GM18526 (cell line): Measurements from ENCODE around the gene CLEC4M.

ENCODE experiments used
- POLR2A ChIP-seq: IDR thresholded peaks from 3 replicates; pipeline ENCODE4 v1.6.1; 2011; ENCODE audit not compliant: insufficient read length; ENCODE audit errors: extremely low read depth

Gene CLEC4M

DNA sequence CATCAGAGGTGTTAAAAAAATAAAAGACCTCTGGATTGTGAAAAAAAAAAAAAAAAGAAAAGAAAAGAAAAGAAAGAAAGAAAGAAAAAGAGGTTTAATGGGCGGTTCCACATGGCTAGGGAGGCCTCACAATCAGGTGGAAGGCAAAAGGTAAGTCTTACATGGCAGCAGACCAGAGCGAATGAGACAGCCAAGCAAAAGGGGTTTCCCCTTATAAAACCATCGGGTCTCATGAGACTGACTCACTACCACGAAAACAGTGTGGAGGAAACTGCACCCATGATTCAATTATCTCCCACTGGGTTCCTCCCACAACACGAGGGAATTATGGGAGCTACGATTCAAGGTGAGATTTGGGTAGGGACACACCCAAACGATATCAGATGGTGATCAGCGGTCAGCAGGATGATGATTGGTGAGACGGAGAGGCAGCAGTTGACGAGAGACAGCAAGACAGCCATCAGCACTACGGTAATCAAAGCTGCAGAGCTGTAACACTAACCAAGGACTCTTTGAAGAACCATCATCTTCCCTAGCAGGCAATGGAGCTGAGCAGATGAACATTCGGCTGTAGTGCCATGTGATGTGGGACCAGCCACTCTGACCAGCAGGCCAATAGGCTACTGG, 11.8 kb upstream of the CLEC4M start:
- no peak for TF ChIP-seq POLR2A

DNA sequence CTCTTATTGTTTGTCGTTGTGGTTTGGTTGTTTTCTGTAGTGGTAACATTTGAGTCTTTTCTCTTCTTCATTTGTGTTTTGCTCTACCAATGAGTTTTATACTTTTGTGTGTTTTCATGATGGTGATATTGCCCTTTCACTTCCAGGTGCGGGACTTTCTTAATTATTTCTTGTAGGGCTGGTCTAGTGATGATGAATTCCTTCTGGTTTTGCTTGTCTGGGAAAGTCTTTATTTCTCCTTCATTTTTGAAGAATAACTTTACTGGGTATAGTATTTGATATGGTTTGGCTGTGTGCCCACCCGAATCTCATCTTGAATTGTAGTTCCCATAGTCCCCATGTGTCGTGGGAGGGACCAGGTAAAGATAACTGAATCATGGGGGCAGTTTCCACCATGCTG, 6.8 kb upstream of the CLEC4M start:
- no peak for TF ChIP-seq POLR2A

DNA sequence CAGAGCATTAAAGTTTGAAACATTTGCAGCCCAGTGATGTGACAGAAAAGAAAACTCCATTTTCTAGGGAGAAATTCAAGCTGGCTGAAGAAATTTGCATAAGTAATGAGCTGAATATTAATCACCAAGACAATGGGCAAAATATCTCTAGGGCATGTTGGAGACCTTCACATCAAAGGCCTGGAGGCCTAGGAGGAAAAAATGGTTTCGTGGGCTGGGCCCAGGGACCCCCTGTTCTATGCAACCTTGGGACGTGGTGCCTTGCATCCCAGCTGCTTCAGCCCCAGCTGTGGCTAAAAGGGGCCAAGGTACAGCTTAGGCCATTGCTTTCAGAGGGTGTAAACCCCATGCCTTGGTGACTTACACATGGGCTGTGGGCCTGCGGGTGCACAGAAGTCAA, 5.7 kb upstream of the CLEC4M start:
- no peak for TF ChIP-seq POLR2A

DNA sequence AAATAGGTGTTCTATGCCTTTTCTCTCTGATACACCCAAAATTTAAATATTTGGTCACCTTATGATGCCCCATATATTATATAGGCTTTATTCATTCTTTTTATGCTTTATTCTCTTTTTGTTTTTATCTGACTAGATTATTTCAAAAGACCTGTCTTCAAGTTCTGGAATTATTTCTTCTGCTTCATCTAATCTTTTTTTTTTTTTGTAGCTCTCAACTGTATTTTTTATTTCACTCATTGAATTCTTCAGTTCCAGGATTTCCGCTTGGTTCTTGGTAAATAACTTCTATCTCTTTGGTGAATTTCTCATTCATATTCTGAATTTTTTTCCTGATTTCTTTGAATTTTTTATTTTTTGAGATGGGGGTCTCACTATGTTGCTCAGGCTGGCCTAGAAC, 3.9 kb upstream of the CLEC4M start:
- no peak for TF ChIP-seq POLR2A

DNA sequence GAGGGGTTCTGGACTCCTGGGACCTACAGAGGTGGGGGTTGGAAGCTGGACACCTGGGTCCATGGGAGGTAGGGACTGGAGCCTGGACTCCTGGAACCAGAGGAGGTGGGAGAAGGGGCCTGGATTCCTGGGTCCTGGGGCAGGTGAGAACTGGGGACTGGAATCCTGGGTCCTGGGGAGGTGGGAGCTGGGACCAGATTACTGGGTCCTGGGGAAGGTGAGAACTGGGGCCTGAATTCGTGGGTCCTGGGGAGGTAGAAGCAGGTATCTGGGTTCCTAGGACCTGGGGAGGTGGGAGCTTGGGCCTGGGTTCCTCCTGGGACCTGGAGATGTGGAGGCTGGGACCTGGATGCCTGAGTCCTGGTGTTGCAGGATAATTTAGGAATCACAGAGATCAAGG, 653 bp downstream of the CLEC4M start:
- no peak for TF ChIP-seq POLR2A

DNA sequence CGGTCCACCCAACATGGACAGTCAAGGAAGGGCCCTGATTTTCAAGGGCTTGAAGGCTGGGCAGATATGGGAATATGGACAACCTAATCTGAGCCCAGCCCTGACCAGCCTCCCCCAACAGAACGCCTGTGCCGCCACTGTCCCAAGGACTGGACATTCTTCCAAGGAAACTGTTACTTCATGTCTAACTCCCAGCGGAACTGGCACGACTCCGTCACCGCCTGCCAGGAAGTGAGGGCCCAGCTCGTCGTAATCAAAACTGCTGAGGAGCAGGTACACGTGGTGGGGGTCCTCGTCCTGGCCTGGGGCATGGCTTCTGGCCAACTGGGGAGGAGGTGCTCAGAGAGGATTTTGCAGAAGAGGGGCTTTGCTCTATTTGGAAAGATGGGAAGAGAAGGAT, 3.5 kb downstream of the CLEC4M start:
- no peak for TF ChIP-seq POLR2A

DNA sequence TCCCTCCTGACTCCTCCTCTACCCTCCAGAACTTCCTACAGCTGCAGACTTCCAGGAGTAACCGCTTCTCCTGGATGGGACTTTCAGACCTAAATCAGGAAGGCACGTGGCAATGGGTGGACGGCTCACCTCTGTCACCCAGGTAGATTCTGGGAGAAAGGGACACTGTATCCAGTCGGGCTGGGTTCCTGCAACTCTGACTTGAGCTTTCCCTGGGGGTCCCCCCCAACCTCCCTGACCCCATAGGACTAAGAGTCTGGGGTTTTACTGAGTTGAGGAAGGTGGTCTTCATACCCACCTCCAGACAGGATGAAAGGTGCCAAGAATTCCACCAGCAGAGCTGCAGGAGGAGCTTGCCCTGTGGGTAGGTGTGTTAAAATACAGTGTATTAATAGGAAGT, 4.4 kb downstream of the CLEC4M start:
- TF ChIP-seq POLR2A, result no peak

DNA sequence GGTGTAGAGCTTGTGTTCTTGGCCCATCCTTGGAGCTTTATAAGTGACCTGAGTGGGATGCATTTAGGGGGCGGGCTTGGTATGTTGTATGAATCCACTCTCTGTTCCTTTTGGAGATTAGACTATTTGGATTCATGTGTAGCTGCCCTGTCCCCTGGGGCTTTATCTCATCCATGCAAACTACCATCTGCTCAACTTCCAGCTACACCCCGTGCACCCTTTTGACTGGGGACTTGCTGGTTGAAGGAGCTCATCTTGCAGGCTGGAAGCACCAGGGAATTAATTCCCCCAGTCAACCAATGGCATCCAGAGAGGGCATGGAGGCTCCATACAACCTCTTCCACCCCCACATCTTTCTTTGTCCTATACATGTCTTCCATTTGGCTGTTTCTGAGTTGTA, 6.1 kb downstream of the CLEC4M start:
- no peak for TF ChIP-seq POLR2A

DNA sequence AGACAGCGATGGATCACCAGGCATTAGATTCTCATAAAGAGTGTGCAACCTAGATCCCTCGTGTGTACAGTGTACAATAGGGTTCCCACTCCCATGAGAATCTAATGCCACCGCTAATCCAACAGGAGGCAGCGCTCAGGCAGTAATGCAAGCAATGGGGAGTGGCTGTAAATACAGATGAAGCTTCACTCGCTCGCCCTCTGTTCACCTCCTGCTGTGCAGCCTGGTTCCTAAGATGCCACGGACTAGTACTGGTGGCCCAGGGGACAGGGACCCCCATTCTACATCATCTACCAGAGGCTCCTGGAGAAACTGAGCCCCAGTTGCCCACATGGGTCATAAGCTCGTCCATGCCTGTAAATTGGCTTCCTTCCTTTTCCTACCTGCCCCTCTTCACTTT, 8.0 kb downstream of the CLEC4M start:
- no peak for TF ChIP-seq POLR2A

DNA sequence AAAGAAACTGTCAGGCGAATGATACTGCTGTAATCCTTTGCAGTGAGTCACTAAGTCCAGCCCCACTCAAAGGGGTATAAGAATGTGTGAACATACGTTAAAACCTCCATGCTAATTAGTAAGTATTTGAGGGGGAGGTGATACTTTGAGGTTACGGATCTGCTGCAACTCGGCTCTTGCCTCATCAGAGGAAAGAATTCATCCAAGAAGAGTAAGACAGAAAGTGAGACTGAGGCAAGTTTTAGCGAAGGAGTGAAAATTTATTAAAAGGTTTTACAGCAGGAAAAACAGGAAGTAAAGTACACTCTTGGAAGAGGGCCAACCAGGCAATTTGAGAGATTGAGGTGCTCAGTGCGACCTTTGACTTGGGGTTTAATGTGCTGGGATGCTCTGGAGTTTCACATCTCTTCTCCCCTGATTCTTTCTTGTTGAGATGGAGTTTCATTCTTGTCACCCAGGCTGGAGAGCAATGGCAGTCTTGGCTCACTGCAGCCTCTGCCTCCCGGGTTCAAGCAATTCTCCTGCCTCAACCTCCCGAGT, 9.8 kb downstream of the CLEC4M start:
- no peak for TF ChIP-seq POLR2A

DNA sequence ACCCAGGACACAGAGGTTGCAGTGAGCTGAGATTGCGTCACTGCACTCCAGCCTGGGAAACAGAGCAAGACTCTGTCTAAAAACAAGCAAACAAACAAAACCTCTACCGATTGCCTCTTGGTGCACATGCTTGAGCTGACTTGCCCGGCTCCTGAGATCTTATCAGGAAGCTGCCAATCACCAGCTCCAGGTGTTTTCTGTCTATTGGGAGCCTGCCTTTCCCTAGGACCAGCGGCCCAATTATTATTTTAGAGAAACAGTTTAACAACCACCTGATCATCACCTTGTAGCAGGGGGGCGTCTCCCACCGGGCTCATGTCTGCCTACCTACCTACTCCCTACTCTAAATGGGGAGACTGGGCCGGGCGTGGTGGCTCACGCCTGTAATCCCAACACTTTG, 10.8 kb downstream of the CLEC4M start:
- no peak for TF ChIP-seq POLR2A

DNA sequence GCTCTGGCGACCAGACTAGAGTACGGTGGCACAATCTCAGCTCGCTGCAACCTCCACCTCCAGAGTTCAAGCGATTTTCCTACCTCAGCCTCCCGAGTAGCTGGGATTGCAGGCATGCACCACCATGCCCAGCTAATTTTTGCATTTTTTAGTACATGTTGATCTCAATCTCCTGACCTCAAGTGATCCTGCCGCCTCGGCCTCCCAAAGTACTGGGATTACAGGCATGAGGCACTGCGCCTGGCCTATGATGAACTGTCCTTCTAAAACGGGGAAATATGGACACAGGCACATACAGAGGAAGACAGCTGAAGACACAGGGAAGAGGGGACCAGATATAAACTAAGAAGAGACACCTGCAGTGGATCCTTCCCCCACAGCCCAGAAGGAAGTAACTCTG, 12.7 kb downstream of the CLEC4M start:
- no peak for TF ChIP-seq POLR2A

DNA sequence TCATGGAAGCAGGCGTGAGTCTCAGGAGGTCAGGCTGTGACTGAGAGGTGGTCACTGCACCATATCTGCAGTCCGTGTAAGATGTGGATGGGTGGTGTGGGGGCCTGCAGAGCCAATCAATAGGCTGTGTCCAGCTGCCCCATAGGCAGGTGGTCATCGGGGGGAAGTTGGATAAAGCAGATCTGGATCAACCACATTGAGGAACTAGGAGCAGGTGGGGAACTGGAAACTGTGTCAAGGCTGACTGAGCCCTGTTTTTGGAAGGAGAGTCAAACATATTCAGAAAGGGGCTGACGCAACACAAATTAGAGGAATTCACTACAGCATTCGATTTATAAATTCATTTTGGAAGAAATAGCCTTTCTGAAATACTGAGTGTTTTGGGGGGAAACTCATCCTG, 15.0 kb downstream of the CLEC4M start:
- no peak for TF ChIP-seq POLR2A

DNA sequence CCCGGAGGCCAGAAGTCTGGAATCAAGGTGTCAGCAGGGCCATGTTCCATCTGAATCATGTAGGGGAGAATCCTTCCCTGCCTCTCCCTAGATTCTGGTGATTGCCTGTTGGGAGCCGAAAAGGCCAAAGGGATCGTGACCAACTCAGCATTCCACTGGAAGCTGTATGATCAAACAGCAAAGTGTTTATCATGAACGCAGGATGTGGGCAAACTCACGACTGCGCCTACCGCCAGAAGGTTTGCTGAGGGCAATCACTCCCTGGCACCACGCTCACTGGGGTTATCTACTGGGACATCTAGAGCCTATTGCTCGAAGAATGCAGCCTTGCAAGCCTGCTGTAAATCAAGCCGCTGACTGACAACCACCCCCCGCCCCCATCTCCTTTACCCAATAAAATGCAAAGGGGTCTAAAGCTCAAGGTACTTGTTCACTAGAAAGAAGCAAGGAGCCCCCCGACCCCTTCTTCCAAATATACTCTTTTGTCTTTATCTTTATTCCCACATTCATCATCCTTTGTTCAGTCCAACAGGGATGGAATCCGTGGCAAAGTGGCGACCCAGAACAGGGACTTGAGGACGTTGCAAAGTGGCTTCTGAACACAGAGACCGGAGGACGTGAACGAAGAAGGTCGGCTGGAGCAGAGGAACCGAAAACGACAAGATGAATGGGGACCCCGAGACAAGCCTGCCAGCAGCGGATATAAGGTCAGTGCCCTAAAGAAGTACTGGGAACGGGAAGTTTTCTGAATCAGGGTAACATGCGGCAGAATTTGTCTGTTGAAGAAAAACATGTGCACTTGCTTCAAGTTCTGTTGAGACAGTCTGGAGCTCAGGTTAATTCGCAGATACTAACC, 16.8 kb downstream of the CLEC4M start:
- no peak for TF ChIP-seq POLR2A

DNA sequence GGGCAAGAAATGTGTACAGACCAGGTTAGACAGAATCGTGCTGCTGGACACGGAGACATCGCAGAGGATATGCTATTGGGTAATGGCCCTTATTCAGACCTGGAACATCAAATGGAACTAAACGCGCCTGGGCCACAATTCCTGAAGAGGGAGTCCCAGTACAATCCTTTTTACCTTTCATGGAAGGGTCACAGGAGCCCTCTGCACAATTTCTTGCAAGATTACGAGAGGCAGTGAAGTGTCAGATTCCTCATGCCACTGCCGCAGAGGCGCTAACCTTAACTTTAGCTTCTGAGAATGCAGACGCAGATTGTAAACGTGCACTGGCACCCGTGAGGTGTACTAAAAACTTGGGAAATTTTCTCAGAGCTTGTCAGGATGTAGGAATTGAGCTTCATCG, 18.1 kb downstream of the CLEC4M start:
- TF ChIP-seq POLR2A, result no peak

DNA sequence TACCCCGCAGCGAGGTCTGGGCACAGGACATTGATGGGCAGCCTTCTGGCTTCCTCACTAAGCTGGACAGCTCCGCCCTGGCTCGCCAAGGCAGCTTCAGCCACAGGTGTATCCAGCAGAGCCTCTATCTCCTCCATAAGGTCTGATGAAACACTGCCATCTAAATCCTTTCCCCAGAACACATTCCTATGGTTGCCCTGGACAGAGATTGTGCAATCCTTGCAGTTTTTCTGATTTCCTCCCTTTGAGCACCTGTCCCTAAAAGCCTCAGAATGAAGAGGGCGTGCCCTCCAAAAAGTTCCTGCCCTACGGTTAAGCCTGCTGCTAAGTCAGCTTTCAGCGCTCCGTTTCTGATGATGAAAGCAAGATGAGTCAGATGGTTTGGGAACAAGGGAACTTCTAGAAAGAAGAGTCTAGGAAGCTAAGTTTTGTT, 21.0 kb downstream of the CLEC4M start:
- TF ChIP-seq POLR2A, result no peak
